ENCODE data around the gene DTD1. TPM values are rescaled to one million over a fixed set of nuclear protein-coding genes. Genes with fewer than 3 reads are reported as not detected.

DTD1 gene
- total RNA-seq, 2 experiments from 2014 or later, result 40.7 to 54.6 TPM

- no peak overlapping the region for H3K27ac Mint-ChIP-seq
- no peak for ATAC-seq
- no peaks in the 10 kb centered on the region for H3K36me3 Mint-ChIP-seq (ENCODE audit: low read depth)
- intact Hi-C loops (cut with DNase I, micrococcal nuclease), result no loop called here
- peaks cover 2% of the 10 kb centered on the region for H3K27me3 Mint-ChIP-seq
- H3K4me1 Mint-ChIP-seq, result peaks cover 9% of the 10 kb centered on the region
- ChIA-PET CTCF (interaction anchor here (0.5 kb wide), 1 partner anchor 35 kb away, joined by 3 read pairs; no protein-coding TSS in a partner anchor), POLR2A (no interaction called here)
- H3K4me3 Mint-ChIP-seq, result no peak overlapping the region
- no peak for DNase-seq
- no peaks in the 10 kb centered on the region for H3K9me3 Mint-ChIP-seq (ENCODE audit: low read depth)
Measured at GRCh38 chr20:18808712-18809111, 220.9 kb downstream of the DTD1 start.

DNA sequence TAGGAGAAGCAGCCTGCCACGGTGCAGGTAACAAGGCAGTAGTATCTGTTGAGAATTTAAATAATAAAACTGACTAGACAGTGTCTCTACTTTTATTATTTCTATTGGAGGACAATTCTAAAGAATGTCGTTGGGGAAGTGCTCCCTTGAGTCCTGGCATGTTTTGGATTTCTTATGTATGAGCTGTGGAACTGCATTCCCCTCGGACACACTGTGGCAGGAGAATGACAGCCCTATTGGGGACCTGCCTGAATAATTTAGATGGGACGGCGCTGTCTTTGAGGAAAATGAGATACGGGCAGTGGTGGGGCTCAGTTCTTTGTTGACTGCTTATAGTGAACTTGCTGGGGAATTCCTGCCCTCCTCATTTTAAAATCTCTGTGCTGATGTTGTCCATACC is 223.3 kb downstream of the DTD1 start:
- Mint-ChIP-seq H3K36me3 (ENCODE audit: low read depth) (no peaks in the 10 kb centered on the region), H3K27me3 (peaks cover 2% of the 10 kb centered on the region), H3K9me3 (ENCODE audit: low read depth) (no peaks in the 10 kb centered on the region), H3K4me3 (no peak overlapping the region), H3K4me1 (peaks cover under 1% of the 10 kb centered on the region), H3K27ac (no peak overlapping the region)
- CTCF ChIA-PET, result no interaction called here
- DNase-seq, result no peak
- POLR2A ChIA-PET, result no interaction called here
- intact Hi-C loops (cut with DNase I, micrococcal nuclease), result no loop called here
- no peak for ATAC-seq

GRCh38 chr20:18811904-18812303 is 224.1 kb downstream of the DTD1 start:
- POLR2A ChIA-PET, result no interaction called here
- H3K4me3 Mint-ChIP-seq, result no peak overlapping the region
- H3K27me3 Mint-ChIP-seq, result peaks cover 2% of the 10 kb centered on the region
- no peaks in the 10 kb centered on the region for H3K4me1 Mint-ChIP-seq
- intact Hi-C loops (cut with DNase I, micrococcal nuclease), result no loop called here
- ATAC-seq (no peak), DNase-seq (no peak)
- H3K27ac Mint-ChIP-seq, result no peak overlapping the region
- H3K9me3 Mint-ChIP-seq (ENCODE audit: low read depth), result no peaks in the 10 kb centered on the region
- CTCF ChIA-PET, result no interaction called here
- no peaks in the 10 kb centered on the region for H3K36me3 Mint-ChIP-seq (ENCODE audit: low read depth)

DNA sequence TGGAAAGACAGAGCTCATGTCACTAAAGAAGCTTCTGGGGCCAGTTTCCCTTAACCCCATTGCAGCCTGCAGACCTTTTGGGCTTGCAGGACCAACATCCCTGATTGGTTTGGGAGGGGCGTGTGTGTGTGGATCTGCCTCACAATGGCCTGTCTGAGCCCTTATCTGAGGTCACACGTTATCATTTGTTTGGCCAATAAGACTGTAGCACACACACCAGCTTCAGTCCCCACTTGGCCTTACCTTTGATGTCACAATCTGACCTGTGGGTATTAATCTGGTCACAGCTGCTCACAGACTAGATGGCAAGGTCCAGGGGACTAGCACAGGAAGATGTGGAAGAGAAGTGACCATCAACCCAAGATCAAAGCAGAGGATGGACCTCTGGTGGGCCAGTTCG is 225.6 kb downstream of the DTD1 start, which contains the start of gene SCP2D1:
SCP2D1 (plus strand) TSS at position 301 of the 400 bp plus-strand sequence; CDS start at position 334, 33 bp downstream.
- Mint-ChIP-seq H3K4me1 (no peaks in the 10 kb centered on the region), H3K9me3 (ENCODE audit: low read depth) (no peaks in the 10 kb centered on the region), H3K27me3 (peaks cover 2% of the 10 kb centered on the region), H3K4me3 (no peak within 1 kb of the TSS), H3K27ac (no peak within 1 kb of the TSS), H3K36me3 (ENCODE audit: low read depth) (no peaks in the 10 kb centered on the region)
- CTCF ChIA-PET, result interaction anchor here (0.7 kb wide), 1 partner anchor 28 kb away, joined by 3 read pairs; no protein-coding TSS in a partner anchor
- POLR2A ChIA-PET, result no interaction called here
- ATAC-seq (no peak), DNase-seq (no peak)
- intact Hi-C loops (cut with DNase I, micrococcal nuclease), result no loop called here

GRCh38 chr20:18815194-18815942 is 227.5 kb downstream of the DTD1 start:
- H3K27ac Mint-ChIP-seq, result no peak overlapping the region
- no peak overlapping the region for H3K4me3 Mint-ChIP-seq
- H3K27me3 Mint-ChIP-seq, result peaks cover 2% of the 10 kb centered on the region
- H3K4me1 Mint-ChIP-seq, result no peaks in the 10 kb centered on the region
- no peak for DNase-seq
- no peaks in the 10 kb centered on the region for H3K36me3 Mint-ChIP-seq (ENCODE audit: low read depth)
- intact Hi-C loops (cut with DNase I, micrococcal nuclease), result no loop called here
- H3K9me3 Mint-ChIP-seq (ENCODE audit: low read depth), result no peaks in the 10 kb centered on the region
- ChIA-PET CTCF (no interaction called here), POLR2A (no interaction called here)
- no peak for ATAC-seq

Other genes with a start within 250 kb of the DTD1 start
- gene DZANK1, start 121.0 kb upstream of the DTD1 start, total RNA-seq, result 1 to 10 TPM; 1.4 to 2.0 TPM
- 10 to 100 TPM in 1 of 2 experiments, 1 to 10 TPM in 1; 9.8 to 11.8 TPM for gene POLR3F, start 120.7 kb upstream of the DTD1 start, total RNA-seq
- 10 to 100 TPM; 19.9 to 20.6 TPM for gene RBBP9, start 90.8 kb upstream of the DTD1 start, total RNA-seq
- gene SEC23B, start 80.1 kb upstream of the DTD1 start, total RNA-seq, result 100 to 1,000 TPM in 1 of 2 experiments, 10 to 100 TPM in 1; 95.3 to 119 TPM
- gene SMIM26, start 20.6 kb upstream of the DTD1 start, total RNA-seq, result 10 to 100 TPM; 64.4 to 66.2 TPM
- not detected for gene SCP2D1, start 225.7 kb downstream of the DTD1 start, total RNA-seq

Data from activated CD4-positive, alpha-beta T cell treated with anti-CD3 and anti-CD28 coated beads for 36 hours (primary cell).